K562 (cell line): ENCODE data around the gene EVA1B. TPM values are rescaled to one million over a fixed set of nuclear protein-coding genes. Genes with fewer than 3 reads are reported as not detected.

Experiments used
- ATAC-seq: fragments of 200-7000 bp; cut with Tn5 transposase; 3 replicates; pipeline ENCODE4 v1.9.1; 2020; ENCODE audit warnings: moderate library complexity
- BruUV-seq: library from RNA; stranded (reverse); fragments of 400-500 nt; replicated peaks from 2 replicates; lab custom pipeline; 2021; lab: Mats Ljungman, UMichigan
- CTCF ChIA-PET: fragments of 300-600 bp; formaldehyde crosslinking; extraction: SDS; loops from one replicate; lab custom pipeline; 2021; ENCODE audit warnings: low intra/inter-chr PET ratio; lab: Yijun Ruan, JAX
- POLR2A ChIA-PET: fragments of 300-600, 350-650 bp; sonication (Branson Sonifier 250); formaldehyde crosslinking; extraction: SDS; loops from one replicate; lab custom pipeline; 2021; ENCODE audit warnings: antibody characterized with exemption, inconsistent platforms; lab: Yijun Ruan, JAX
- DNase-seq, 4 experiments: peaks; one replicate each; pipeline versions ENCODE4 v3.0.0 to v3.0.0-alpha.2; 2011 to 2018; ENCODE audit warnings: low spot score in 3 of 4, mixed read lengths in 3 of 4; ENCODE audit errors: extremely low read depth in 1 of 4
- FAIRE-seq: peaks from 2 replicates; lab custom pipeline; 2011; peaks lifted over from hg19 to GRCh38; lab: Jason Lieb, UNC
- H2AFZ ChIP-seq: 2 replicates; pipeline ENCODE4 v1.6.0; 2011; ENCODE audit warnings: low read depth, low read length, control low read depth, inconsistent platforms
- H3K27ac ChIP-seq: fragments of 200-600 bp; 3 replicates; pipeline ENCODE4 v1.8.0; 2011; ENCODE audit warnings: low read depth, mild to moderate bottlenecking, control low read depth, inconsistent platforms, low read length, moderate library complexity, mixed read lengths; ENCODE audit errors: extremely low read depth
- H3K27me3 ChIP-seq, 2 experiments: fragments of 300-600 bp in 1 of 2; 2 replicates in 1 of 2; 3 replicates in 1 of 2; pipeline versions ENCODE4 v1.6.0 to v1.8.0; 2011; ENCODE audit warnings: inconsistent platforms in 2 of 2, low read length in 2 of 2, mild to moderate bottlenecking in 1 of 2, mixed read lengths in 1 of 2, moderate library complexity in 1 of 2; ENCODE audit not compliant: control insufficient read depth in 2 of 2, insufficient read depth in 2 of 2
- H3K36me3 ChIP-seq: fragments of 300-600 bp; 3 replicates; pipeline ENCODE4 v1.8.0; 2011; ENCODE audit warnings: mild to moderate bottlenecking, low read length, inconsistent platforms; ENCODE audit not compliant: control insufficient read depth, insufficient read depth
- H3K4me1 ChIP-seq, 2 experiments: fragments of 200-600 bp in 1 of 2; replicated peaks in 1 of 2; 2 replicates in 1 of 2; 3 replicates in 1 of 2; pipeline versions ENCODE4 v1.5.1 to v1.8.0; 2011; ENCODE audit warnings: inconsistent platforms in 2 of 2, low read length in 2 of 2, mild to moderate bottlenecking in 1 of 2, mixed read lengths in 1 of 2, moderate library complexity in 1 of 2; ENCODE audit not compliant: control insufficient read depth in 2 of 2, insufficient read depth in 2 of 2
- H3K4me2 ChIP-seq: 2 replicates; pipeline ENCODE4 v1.6.1; 2011; ENCODE audit warnings: low read length, control low read depth, inconsistent platforms, mixed read lengths; ENCODE audit not compliant: insufficient read depth
- H3K4me3 ChIP-seq: fragments of 200-600 bp; sonication (generic), shearing (Covaris generic); 2 replicates; pipeline ENCODE4 v1.5.1; 2016; ENCODE audit warnings: control low read depth, inconsistent platforms
- H3K79me2 ChIP-seq: fragments of 200-600 bp; 3 replicates; pipeline ENCODE4 v1.8.0; 2011; ENCODE audit warnings: low read length, inconsistent platforms; ENCODE audit not compliant: control insufficient read depth, insufficient read depth
- H3K9ac ChIP-seq, 2 experiments: 2 replicates each; pipeline versions ENCODE4 v1.6.0 to v1.6.1; 2011; ENCODE audit warnings: low read depth in 2 of 2, low read length in 2 of 2, control low read depth in 1 of 2, inconsistent platforms in 1 of 2, mild to moderate bottlenecking in 1 of 2, mixed read lengths in 1 of 2; ENCODE audit not compliant: insufficient read depth in 1 of 2
- H3K9me1 ChIP-seq: one replicate; pipeline ENCODE4 v1.6.0; 2011; ENCODE audit warnings: inconsistent platforms, mild to moderate bottlenecking, low read length, moderate library complexity; ENCODE audit not compliant: control insufficient read depth, insufficient read depth
- H3K9me3 ChIP-seq: replicated peaks from 2 replicates; pipeline ENCODE4 v1.5.1; 2011; ENCODE audit warnings: low read depth, low read length, inconsistent platforms; ENCODE audit not compliant: control insufficient read depth, insufficient read depth
- H4K20me1 ChIP-seq: replicated peaks from 2 replicates; pipeline ENCODE4 v1.6.1; 2011; ENCODE audit warnings: low read length, inconsistent platforms, mixed read lengths; ENCODE audit not compliant: control insufficient read depth, insufficient read depth
- ATF7 ChIP-seq: fragments of 450-650 bp; IDR thresholded peaks from 2 replicates; pipeline ENCODE4 v1.7.1; 2014; ENCODE audit warnings: mild to moderate bottlenecking, moderate library complexity
- BRCA1 ChIP-seq, 2 experiments: fragments of 450-650 bp in 1 of 2; sonication (generic) in 1 of 2; formaldehyde crosslinking in 1 of 2; IDR thresholded peaks; 2 replicates each; pipeline versions ENCODE4 v1.5.0 to v1.6.1; 2017 to 2020; ENCODE audit warnings: mild to moderate bottlenecking in 1 of 2, missing genetic modification reagents in 1 of 2
- GABPB1 ChIP-seq: sonication (generic); formaldehyde crosslinking; IDR thresholded peaks from 2 replicates; pipeline ENCODE4 v1.8.0; 2022; ENCODE audit warnings: mild to moderate bottlenecking, missing genetic modification reagents
- KLF16 ChIP-seq: IDR thresholded peaks from 2 replicates; pipeline ENCODE4 v1.6.1; 2016; ENCODE audit warnings: antibody characterized with exemption
- MED1 ChIP-seq: sonication (generic); formaldehyde crosslinking; IDR thresholded peaks from 2 replicates; pipeline ENCODE4 v1.8.1; 2023; ENCODE audit warnings: missing genetic modification reagents, borderline replicate concordance
- MYC ChIP-seq, 2 experiments: fragments of 250-450 bp in 1 of 2; sonication (Bioruptor Pico) in 1 of 2; IDR thresholded peaks; 2 replicates each; pipeline versions ENCODE4 v1.5.1 to v1.6.1; 2012 to 2021; ENCODE audit warnings: low read depth in 2 of 2, borderline replicate concordance in 1 of 2, improper control_type of control experiment in 1 of 2, low read length in 1 of 2, mild to moderate bottlenecking in 1 of 2, moderate library complexity in 1 of 2
- RFX7 ChIP-seq: fragments of 250-450 bp; sonication (Bioruptor Pico); IDR thresholded peaks from 2 replicates; pipeline ENCODE4 v1.5.1; 2021; ENCODE audit warnings: mild to moderate bottlenecking
- SMC3 ChIP-seq: conservative IDR thresholded peaks from 2 replicates; pipeline ENCODE4 v1.6.1; 2011; ENCODE audit warnings: low read depth, low read length, improper control_type of control experiment; ENCODE audit not compliant: insufficient read depth
- TARDBP ChIP-seq: fragments of 450-650 bp; IDR thresholded peaks from 2 replicates; pipeline ENCODE4 v1.6.1; 2016
- WHSC1 ChIP-seq: IDR thresholded peaks from one replicate; pipeline ENCODE4 v1.6.1; 2012; ENCODE audit warnings: low read length, control low read depth, inconsistent platforms
- ZNF263 ChIP-seq: sonication (generic); formaldehyde crosslinking; IDR thresholded peaks from 2 replicates; pipeline ENCODE4 v1.8.0; 2022; ENCODE audit warnings: mild to moderate bottlenecking, missing genetic modification reagents, borderline replicate concordance
- ZNF3 ChIP-seq: fragments of 250-450 bp; sonication (Bioruptor Pico); IDR thresholded peaks from 2 replicates; pipeline ENCODE4 v1.5.0; 2021; ENCODE audit warnings: mild to moderate bottlenecking, moderate library complexity
- WGBS: fragments of 100-300 bp; shearing (Covaris generic); methylation state at CpG from one replicate; pipeline ENCODE4 v1.1.6; 2016; ENCODE audit warnings: low coverage, mixed read lengths; ENCODE audit not compliant: insufficient coverage; ENCODE audit errors: missing lambda C conversion rate; 5-methylcytosine and 5-hydroxymethylcytosine counted together
- in situ Hi-C: fragments of 300-500 bp; cut with MboI; formaldehyde crosslinking; loops from 4 replicates; pipeline ENCODE4 v1.15.0; 2018; ENCODE audit warnings: inconsistent platforms, mixed read lengths
- intact Hi-C: fragments of 100-400 bp; cut with micrococcal nuclease; formaldehyde crosslinking; loops from 2 replicates; pipeline ENCODE4 v1.14.2; 2022
- polyA plus RNA-seq, 8 experiments: library from polyadenylated mRNA; depleted of rRNA in 4 of 8; stranded (reverse) in 5 of 8; unstranded in 3 of 8; fragments of >200 nt; fragmentation: Nextera tagmentation in 2 of 8; fragmentation: Illumina TruSeq in 1 of 8; extraction: Ambion mirVana in 2 of 8; extraction: Trizol in 1 of 8; gene quantifications; 2 replicates each; pipeline versions ENCODE4 v1.2.1 to v1.2.3, GENCODE V29; 2011 to 2014; ENCODE audit warnings: inconsistent platforms in 1 of 8, missing spikeins in 1 of 8
- total RNA-seq, 7 experiments: library from RNA; depleted of rRNA in 6 of 7; stranded (reverse); fragments of >200 nt in 6 of 7; fragmentation: Illumina TruSeq in 2 of 7; extraction: Trizol in 2 of 7; gene quantifications; 2 replicates each; pipeline versions ENCODE4 v1.2.1 to v1.2.3, GENCODE V29; 2011 to 2021; ENCODE audit warnings: low replicate concordance in 1 of 7
- TF ChIP-seq, protein P1 (sequence below): fragments of 250-450 bp; sonication (Bioruptor Pico); IDR thresholded peaks from 2 replicates; pipeline ENCODE4 v1.8.0; 2021; ENCODE audit warnings: moderate library complexity, mild to moderate bottlenecking, inconsistent platforms
- TF ChIP-seq, protein P2 (sequence below): fragments of 450-650 bp; formaldehyde crosslinking; IDR thresholded peaks from 2 replicates; pipeline ENCODE4 v1.4.0; 2020; ENCODE audit warnings: mild to moderate bottlenecking, moderate library complexity
- TF ChIP-seq, protein P3 (sequence below): fragments of 250-450 bp; sonication (Bioruptor Pico); IDR thresholded peaks from 2 replicates; pipeline ENCODE4 v1.9.0; 2021; ENCODE audit warnings: mild to moderate bottlenecking

Gene EVA1B
- total and polyA plus RNA-seq, 9 of the 15 experiments (the other 6 are each of a cell fraction or from before 2014, with no cell fraction given): 0.08 to 65.7 (median 2.4) TPM

DNA sequence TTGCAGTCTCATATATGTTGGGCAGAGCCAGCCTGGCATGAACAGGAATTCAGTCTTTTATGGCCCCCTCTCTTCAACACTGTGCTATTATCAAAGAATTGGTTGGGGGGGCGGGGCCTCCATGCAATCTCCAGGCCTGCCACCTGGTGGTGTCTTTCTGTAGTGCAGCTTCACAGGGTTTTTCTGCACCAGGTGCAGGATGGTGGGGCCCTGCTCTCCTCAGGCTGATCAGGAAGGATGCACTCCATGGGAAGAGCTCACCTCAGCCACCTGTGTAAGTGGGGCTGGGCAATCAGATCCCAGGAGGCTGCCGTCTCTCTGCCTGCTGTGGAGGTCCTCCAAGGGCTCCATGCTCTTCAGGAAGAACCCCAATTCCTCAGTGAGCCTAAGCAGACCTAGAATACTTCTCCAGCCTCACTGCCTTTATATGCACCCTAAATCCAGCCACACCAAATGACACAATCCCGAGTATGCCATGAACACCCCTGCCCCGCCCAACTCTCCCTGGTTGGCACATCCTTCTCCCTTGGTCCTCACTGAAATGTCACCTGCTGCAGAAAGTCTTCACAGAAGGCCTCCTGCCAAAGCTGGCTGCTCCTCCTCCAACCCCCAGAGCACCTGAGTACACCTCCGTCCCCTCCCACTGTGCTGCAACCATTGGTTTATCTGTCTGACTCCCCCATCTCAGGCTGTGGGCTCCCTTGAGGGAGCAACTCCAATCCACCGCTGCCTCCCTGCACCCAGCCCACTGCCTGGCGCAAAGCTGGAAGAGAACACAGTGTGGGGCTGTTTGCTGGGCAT is 45.8 kb upstream of the EVA1B start:
- peaks cover 6% of the 10 kb centered on the region; the same call in 1 of the 2 replicates for H4K20me1 ChIP-seq
- TF ChIP-seq KLF16 (0 out of 2 replicates have a peak, but pooled peaks have one; percentile 25), ZNF263 (CRISPR knock-in tag) (peak; percentile 47; the same call in 1 of the 2 replicates), TARDBP (0 out of 2 replicates have a peak, but pooled peaks have one; percentile 20), ATF7 (peak; percentile 41; the same call in 1 of the 2 replicates), SMC3 (peak; percentile 76), RFX7 (CRISPR knock-in tag) (no peak), BRCA1 (IDR thresholded peaks at IDR 0.05) (no peak), BRCA1 (CRISPR knock-in tag; IDR thresholded peaks at IDR 0.05) (no peak), MED1 (CRISPR knock-in tag) (no peak), ZNF3 (CRISPR knock-in tag) (no peak), WHSC1 (no peak), GABPB1 (CRISPR knock-in tag) (peak; percentile 51; the same call in 1 of the 2 replicates), MYC (IDR thresholded peaks at IDR 0.05; ENCODE audit: low read depth, low read length) (0 out of 2 replicates have a peak, but pooled peaks have one; percentile 21), MYC (CRISPR knock-in tag; IDR thresholded peaks at IDR 0.05; ENCODE audit: borderline replicate concordance, low read depth) (no peak)
- TF ChIP-seq, protein P1, sequence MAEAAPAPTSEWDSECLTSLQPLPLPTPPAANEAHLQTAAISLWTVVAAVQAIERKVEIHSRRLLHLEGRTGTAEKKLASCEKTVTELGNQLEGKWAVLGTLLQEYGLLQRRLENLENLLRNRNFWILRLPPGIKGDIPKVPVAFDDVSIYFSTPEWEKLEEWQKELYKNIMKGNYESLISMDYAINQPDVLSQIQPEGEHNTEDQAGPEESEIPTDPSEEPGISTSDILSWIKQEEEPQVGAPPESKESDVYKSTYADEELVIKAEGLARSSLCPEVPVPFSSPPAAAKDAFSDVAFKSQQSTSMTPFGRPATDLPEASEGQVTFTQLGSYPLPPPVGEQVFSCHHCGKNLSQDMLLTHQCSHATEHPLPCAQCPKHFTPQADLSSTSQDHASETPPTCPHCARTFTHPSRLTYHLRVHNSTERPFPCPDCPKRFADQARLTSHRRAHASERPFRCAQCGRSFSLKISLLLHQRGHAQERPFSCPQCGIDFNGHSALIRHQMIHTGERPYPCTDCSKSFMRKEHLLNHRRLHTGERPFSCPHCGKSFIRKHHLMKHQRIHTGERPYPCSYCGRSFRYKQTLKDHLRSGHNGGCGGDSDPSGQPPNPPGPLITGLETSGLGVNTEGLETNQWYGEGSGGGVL (CRISPR knock-in tag): no peak
- TF ChIP-seq, protein P2, sequence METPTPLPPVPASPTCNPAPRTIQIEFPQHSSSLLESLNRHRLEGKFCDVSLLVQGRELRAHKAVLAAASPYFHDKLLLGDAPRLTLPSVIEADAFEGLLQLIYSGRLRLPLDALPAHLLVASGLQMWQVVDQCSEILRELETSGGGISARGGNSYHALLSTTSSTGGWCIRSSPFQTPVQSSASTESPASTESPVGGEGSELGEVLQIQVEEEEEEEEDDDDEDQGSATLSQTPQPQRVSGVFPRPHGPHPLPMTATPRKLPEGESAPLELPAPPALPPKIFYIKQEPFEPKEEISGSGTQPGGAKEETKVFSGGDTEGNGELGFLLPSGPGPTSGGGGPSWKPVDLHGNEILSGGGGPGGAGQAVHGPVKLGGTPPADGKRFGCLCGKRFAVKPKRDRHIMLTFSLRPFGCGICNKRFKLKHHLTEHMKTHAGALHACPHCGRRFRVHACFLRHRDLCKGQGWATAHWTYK (CRISPR knock-in tag): 0 out of 2 replicates have a peak, but pooled peaks have one; percentile 55
- TF ChIP-seq, protein P3, sequence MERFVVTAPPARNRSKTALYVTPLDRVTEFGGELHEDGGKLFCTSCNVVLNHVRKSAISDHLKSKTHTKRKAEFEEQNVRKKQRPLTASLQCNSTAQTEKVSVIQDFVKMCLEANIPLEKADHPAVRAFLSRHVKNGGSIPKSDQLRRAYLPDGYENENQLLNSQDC: no peak

More for the DNA sequence above, 45.8 kb upstream of the EVA1B start:
- peak; percentile 80 for FAIRE-seq
- no peaks in the 10 kb centered on the region for H3K9me3 ChIP-seq
- in situ Hi-C loops (no loop called here), intact Hi-C loops (loop anchor here (2.0 kb wide), 2 partner anchors 48 to 52 kb away; no protein-coding TSS in a partner anchor)
- peak; percentile 61 for ATAC-seq
- peak; percentile 89 to 91 (median 89) for DNase-seq
- H3K4me2 ChIP-seq: no peak overlapping the region
- WGBS: 31% methylated on average over 7 of the region's 7 CpGs
- no peak overlapping the region for H2AFZ ChIP-seq
- H3K4me3 ChIP-seq: no peak overlapping the region
- ChIA-PET CTCF (interaction anchor here (0.6 to 1.8 kb wide), 2 partner anchors 32 to 269 kb away, joined by 3 to 11 read pairs; no protein-coding TSS in a partner anchor), POLR2A (interaction anchor here (0.6 to 3.7 kb wide), 20 partner anchors 8 to 466 kb away, joined by 3 to 34 read pairs (median 4); partner anchors contain the start of genes LSM10 and TRAPPC3)
- peaks cover 48% of the 10 kb centered on the region for H3K36me3 ChIP-seq
- H3K27ac ChIP-seq: no peak overlapping the region; the same call in 2 of the 3 replicates
- no TSS peak for BruUV-seq
- H3K79me2 ChIP-seq: peaks cover 84% of the 10 kb centered on the region
- no peaks in the 10 kb centered on the region for H3K27me3 ChIP-seq
- H3K4me1 ChIP-seq: peaks cover 41 to 51% of the 10 kb centered on the region in 2 experiments
- peaks cover 11% of the 10 kb centered on the region for H3K9me1 ChIP-seq
- H3K9ac ChIP-seq: peak overlapping the region in 1 of 2 experiments; percentile 81; a peak in 2 of 4 replicates
